Measurements from ENCODE around the gene WNK2.
A peak's percentile ranks its signal among the peaks of the same experiment; 100 is the strongest.

WNK2 gene

DNA sequence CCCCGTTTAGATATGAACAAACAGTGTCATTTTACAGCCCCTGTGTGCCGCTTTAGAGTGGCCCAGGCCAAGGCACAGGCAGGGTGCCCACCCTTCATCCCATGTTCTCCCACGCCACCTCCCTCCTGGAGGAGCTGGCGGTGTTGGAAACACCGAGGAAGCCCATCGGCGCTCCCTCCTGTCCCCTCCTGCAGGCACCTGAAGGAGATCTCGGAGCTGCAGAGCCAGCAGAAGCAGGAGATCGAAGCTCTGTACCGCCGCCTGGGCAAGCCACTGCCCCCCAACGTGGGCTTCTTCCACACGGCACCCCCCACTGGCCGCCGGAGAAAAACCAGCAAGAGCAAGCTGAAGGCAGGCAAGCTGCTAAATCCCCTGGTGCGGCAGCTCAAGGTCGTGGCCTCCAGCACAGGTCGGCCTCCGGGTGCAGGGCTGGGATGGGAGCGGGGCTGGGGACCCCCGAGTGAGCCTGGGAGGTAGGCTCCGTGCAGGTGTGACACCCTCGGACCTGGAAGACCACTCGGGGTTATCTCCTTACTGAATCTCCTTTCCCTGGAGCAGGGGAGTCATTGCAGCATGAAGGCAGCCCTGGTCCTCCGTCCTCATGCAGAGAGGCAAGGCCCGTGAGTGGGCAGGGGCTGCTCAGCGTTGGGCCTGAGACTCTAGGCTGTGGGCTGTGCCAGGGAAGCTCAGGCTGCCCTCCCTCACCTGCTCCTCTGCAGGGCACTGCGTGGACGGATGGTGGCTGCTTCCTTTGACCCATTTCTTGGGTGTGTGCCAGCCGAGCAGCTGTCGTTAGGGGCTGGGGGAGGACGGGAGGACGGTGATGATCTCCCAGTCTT, 113.9 kb downstream of the WNK2 start:
- no peak for DNase-seq

- no peak for DNase-seq
These were observed 114.8 kb downstream of the WNK2 start for GRCh38 chr9:93298498-93299417.

GRCh38 chr9:93299418-93300174, 115.7 kb downstream of the WNK2 start:
- no peak for DNase-seq

DNA sequence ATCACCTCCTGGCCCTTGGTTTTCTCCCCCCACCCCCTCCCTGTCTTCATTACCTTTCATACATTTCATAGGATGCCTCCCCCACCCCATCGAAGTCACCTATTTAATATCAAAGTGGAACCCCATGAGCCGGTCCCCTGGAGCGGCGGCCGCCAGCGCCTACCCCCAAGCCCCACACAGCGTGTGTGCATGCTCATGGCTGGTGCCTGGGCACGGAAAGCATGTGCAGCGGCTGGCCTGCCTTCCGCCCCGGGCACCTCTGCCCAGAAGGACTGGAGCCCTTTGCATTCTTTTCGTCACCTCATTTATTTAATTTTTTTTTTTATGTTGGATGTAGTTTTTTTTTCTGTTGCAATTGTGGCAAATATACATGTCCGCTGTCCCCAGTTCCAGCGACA, 116.2 kb downstream of the WNK2 start:
- DNase-seq, result no peak

- no peak for DNase-seq
These were observed 116.7 kb downstream of the WNK2 start for GRCh38 chr9:93300585-93301081.

- DNase-seq, result no peak
These were observed 117.4 kb downstream of the WNK2 start for GRCh38 chr9:93301291-93301811.

DNA sequence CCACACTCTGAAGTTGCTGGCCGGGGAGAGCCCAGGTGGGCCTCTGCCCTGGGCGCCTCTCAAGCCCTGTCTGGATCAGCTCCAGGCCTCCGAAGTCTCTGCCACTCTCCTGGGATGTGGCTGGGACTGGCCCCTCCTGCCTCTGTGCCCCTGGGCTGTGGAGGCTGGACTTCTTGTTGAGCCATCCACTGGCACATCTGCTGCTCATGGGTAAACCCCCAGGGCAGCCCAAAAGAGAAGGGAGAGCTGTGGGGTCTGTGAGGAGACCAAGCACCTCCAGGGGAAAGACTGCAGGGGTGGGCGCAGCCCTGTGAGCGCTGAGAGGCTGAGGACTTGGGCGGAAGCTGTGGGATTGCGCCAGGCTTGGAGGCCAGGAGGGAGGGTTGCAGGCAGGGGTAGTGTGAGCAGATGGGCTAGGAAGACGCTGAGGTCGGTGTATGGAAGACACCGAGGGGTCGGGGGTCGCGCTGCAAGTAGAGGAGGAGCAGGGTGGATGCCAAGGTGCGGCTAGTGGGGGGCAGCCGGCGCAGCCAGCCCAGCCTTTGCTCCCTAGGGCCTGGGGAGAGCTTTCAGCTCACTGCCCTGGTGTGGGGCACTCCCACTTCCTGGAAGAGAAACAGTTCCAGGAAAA, 118.1 kb downstream of the WNK2 start:
- DNase-seq, result no peak

DNA sequence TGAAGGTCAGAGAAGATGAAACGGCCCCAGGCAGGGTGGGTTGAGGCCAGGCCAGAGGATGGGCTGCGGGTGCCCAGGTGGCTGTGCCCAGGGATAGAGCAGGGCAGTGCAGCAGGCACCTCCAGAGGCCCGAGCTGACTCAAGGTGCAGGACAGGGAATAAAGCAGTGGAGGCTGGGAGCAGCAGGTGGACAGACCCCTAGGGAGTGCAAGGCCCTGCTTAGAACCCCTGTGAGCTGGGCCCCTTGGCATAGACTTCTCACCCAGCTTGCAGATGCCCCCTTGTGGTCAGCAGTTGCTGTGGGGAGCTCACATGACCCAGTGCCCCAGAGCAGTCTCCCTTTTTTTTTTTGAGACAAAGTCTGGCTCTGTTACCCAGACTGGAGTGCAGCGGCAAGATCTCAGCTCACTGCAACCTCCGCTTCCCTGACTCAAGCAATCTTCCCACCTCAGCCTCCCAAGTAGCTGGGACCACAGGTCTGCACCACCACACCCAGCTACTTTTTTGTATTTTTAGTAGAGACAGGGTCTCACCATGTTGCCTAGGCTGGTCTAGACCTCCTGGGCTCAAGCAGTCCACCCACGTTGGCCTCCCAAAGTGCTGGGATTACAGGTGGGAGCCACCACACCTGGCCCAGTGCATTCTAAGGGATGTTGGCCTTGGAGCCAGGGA, 118.8 kb downstream of the WNK2 start:
- DNase-seq, result peak; percentile 45

DNA sequence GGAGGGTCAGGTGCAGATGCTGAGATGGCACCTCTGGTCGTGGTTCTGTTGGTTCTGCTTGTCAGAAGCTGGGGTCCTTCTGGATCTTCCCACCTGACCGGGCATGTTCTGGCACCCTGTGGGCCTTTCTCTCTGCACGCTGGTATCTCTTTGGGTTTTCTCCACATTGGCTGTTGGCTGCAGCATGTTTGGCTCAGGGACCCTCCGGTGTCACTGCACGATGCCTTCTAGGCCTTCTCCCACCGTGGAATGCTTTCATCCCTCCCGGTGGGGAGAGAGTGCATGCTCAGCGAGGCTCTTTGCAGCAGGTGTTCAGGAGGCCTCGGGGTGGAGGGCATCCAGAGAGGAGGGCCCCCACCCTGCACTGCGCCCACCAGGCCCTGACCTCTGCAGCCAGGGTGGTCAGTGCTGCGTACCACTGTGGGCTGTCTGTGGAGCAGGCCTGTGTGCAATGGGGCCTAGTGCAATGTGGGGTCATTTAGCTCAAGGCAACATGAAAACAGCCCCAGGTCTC, 119.4 kb downstream of the WNK2 start:
- no peak for DNase-seq

DNA sequence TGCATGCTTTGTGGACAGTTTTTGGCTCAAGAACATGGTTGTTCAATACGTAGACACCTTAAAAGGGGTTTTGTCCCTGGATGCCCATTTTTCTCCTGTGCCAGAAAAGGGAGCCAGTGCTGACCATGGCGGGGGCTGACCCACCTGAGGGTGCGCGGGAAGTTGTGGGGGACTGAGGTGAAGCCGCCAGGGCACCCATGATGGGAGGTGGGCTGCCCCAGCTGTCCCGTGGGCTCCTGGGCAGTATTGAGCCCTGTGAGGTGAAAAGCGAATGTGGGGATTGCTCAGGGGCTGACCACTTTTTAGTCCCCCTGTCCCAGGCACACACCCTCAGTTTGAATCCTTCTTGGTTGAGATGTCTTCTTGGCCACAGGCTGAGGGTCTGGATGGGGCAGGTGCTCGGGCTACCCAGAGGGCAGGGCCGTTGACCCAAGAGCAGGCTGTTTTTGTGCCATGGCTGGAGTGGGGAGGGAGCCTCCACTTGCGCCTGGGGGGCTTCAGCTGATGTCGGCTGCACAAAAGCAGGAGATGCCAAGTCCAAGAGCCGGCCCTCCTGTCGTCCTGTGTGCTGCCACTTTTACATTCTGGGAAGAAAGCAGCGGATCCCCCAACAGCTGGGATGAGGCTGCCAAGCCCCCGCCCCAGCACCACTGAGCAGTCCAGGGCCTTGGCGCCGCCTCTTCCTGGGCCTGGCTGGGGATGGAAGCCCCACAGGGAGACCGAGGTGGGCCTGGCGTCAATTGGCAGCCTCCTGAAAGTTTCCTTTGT, 120.1 kb downstream of the WNK2 start:
- no peak for DNase-seq

GRCh38 chr9:93304574-93305496, 120.9 kb downstream of the WNK2 start:
- peak; percentile 82 for DNase-seq

DNA sequence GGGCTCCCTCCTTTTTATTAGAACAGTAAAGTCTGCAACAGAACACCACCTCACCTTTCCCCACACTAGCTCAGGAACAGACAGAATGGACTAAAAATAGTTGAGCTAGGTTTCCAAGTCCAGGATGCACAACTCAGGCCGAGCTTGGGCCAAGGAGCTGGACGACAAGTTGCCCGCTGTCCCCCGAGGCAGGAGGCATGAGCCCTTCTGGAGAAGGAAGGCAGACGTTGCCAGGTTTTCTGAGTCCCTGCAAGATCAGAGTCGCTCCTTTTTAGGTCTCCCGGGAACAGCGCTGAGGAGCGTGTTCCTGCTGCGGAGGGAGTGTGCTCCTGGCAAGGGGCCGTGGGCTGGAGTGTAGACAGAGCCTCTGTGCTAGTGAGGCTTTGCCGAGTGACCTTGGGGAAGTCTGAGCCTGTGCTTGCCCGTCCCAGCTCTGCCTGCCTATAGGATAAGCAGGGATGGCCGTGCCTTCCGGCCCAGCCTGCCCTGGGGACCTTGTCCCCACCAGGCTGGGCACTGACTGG, 121.6 kb downstream of the WNK2 start:
- DNase-seq, result no peak

GRCh38 chr9:93306081-93306480, 122.1 kb downstream of the WNK2 start:
- DNase-seq, result no peak

- DNase-seq, result no peak
These were observed 122.7 kb downstream of the WNK2 start for GRCh38 chr9:93306579-93307091.

- no peak for DNase-seq
These were observed 123.7 kb downstream of the WNK2 start for GRCh38 chr9:93307468-93308157.

GRCh38 chr9:93308158-93308602, 124.2 kb downstream of the WNK2 start:
- no peak for DNase-seq

- DNase-seq, result no peak
These were observed 124.7 kb downstream of the WNK2 start for GRCh38 chr9:93308676-93309075.

DNA sequence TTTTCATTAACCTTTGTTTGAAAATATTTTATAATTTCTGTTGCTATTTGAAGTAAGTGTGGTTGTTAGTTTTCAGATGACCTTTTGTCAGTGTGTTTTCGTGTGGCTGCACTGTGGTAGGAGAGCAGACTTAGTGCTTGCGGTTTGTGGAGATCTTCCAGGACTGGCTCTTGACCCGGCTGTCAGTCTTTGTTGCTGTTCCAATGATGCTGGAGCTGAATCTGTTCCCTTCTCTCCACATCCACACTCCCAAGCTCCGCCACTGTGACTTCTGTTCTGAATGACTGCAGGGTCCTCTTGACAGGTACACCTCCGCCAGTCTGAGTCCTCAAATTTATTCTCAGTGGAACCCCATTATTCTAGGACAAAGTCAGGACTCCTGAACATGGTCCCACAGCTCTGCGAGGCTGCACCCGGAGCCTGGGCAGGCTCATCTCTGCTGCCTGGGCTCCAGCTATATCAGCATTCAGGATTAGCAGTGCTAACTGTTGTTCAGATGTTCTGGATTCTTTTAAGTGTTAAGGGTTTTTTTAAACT, 126.0 kb downstream of the WNK2 start:
- no peak for DNase-seq
